GM12878 (cell line): ENCODE measurements around the gene TEX12. TPM values are rescaled to one million over a fixed set of nuclear protein-coding genes. Genes with fewer than 3 reads are reported as not detected.

ENCODE experiments used
- ATAC-seq: fragments of 200-7000 bp; cut with Tn5 transposase; 3 replicates; pipeline ENCODE4 v1.9.1; 2020; ENCODE audit warnings: mild to moderate bottlenecking, moderate library complexity
- BruUV-seq: library from RNA; stranded (reverse); fragments of 400-500 nt; replicated peaks from 2 replicates; lab custom pipeline; 2021; lab: Mats Ljungman, UMichigan
- CTCF ChIA-PET: fragments of 300-600 bp; sonication (Branson Sonifier 250); formaldehyde crosslinking; extraction: SDS; loops from one replicate; lab custom pipeline; 2021; ENCODE audit warnings: inconsistent platforms; lab: Yijun Ruan, JAX
- POLR2A ChIA-PET: fragments of 350-600 bp; formaldehyde crosslinking; extraction: SDS; loops from one replicate; lab custom pipeline; 2021; ENCODE audit warnings: inconsistent platforms; lab: Charles Lee
- RAD21 ChIA-PET: fragments of 300-600 bp; sonication (Branson Sonifier 250); formaldehyde crosslinking; loops from one replicate; lab custom pipeline; 2023; ENCODE audit warnings: antibody characterized with exemption; ENCODE audit not compliant: unreplicated experiment; lab: Charles Lee
- SMC1A ChIA-PET: fragments of 300-600 bp; sonication (Branson Sonifier 250); formaldehyde crosslinking; loops from one replicate; lab custom pipeline; 2023; ENCODE audit not compliant: unreplicated experiment, uncharacterized antibody; lab: Charles Lee
- DNase-seq: peaks from one replicate; pipeline ENCODE4 v3.0.0-alpha.2; 2011; ENCODE audit warnings: low read depth, low spot score
- FAIRE-seq: peaks from 3 replicates; lab custom pipeline; 2011; peaks lifted over from hg19 to GRCh38; lab: Jason Lieb, UNC
- H2AFZ ChIP-seq: 2 replicates; pipeline ENCODE4 v1.6.0; 2011; ENCODE audit warnings: low read depth, low read length, control low read depth; ENCODE audit not compliant: control insufficient read depth
- H3K27ac ChIP-seq: 2 replicates; pipeline ENCODE4 v1.5.1; 2011; ENCODE audit warnings: control low read depth; ENCODE audit not compliant: control insufficient read depth, insufficient read depth
- H3K27me3 ChIP-seq, 2 experiments: replicated peaks in 1 of 2; 2 replicates each; pipeline versions ENCODE4 v1.6.0 to v1.6.1; 2011; ENCODE audit warnings: low read length in 1 of 2; ENCODE audit not compliant: control insufficient read depth in 2 of 2, insufficient read depth in 2 of 2
- H3K36me3 ChIP-seq, 2 experiments: 2 replicates each; pipeline ENCODE4 v1.5.1; 2011; ENCODE audit warnings: low read length in 1 of 2; ENCODE audit not compliant: control insufficient read depth in 2 of 2, insufficient read depth in 2 of 2
- H3K4me1 ChIP-seq: 2 replicates; pipeline ENCODE4 v1.6.1; 2011; ENCODE audit warnings: mild to moderate bottlenecking, low read length, moderate library complexity, mixed read lengths; ENCODE audit not compliant: control insufficient read depth, insufficient read depth
- H3K4me2 ChIP-seq: 2 replicates; pipeline ENCODE4 v1.6.0; 2011; ENCODE audit warnings: control low read depth; ENCODE audit not compliant: control insufficient read depth, insufficient read depth
- H3K4me3 ChIP-seq: fragments of 200-600 bp; sonication (generic); 2 replicates; pipeline ENCODE4 v1.5.1; 2016
- H3K79me2 ChIP-seq: 2 replicates; pipeline ENCODE4 v1.6.0; 2011; ENCODE audit warnings: low read length; ENCODE audit not compliant: control insufficient read depth, insufficient read depth
- H3K9ac ChIP-seq: 2 replicates; pipeline ENCODE4 v1.8.0; 2011; ENCODE audit warnings: low read length, control low read depth, mixed read lengths; ENCODE audit not compliant: control insufficient read depth, insufficient read depth
- H3K9me3 ChIP-seq: replicated peaks from 3 replicates; pipeline ENCODE4 v1.5.1; 2011; ENCODE audit warnings: mild to moderate bottlenecking, low read length; ENCODE audit not compliant: control insufficient read depth, insufficient read depth
- H4K20me1 ChIP-seq: 2 replicates; pipeline ENCODE4 v1.6.0; 2011; ENCODE audit not compliant: control insufficient read depth, insufficient read depth
- BHLHE40 ChIP-seq, 2 experiments: fragments of 450-650 bp in 1 of 2; IDR thresholded peaks; 2 replicates each; pipeline ENCODE4 v1.6.1; 2011 to 2017; ENCODE audit warnings: low read depth in 2 of 2, borderline replicate concordance in 1 of 2, improper control_type of control experiment in 1 of 2, low read length in 1 of 2, mild to moderate bottlenecking in 1 of 2
- CBX5 ChIP-seq: sonication (generic); IDR thresholded peaks from 2 replicates; pipeline ENCODE4 v1.6.1; 2016; ENCODE audit warnings: low read depth, moderate library complexity, mild to moderate bottlenecking, inconsistent platforms
- CREM ChIP-seq: IDR thresholded peaks from 2 replicates; pipeline ENCODE4 v1.6.1; 2014; ENCODE audit warnings: antibody characterized with exemption, low read depth
- DPF2 ChIP-seq: fragments of 450-650 bp; IDR thresholded peaks from 2 replicates; pipeline ENCODE4 v1.6.1; 2017; ENCODE audit warnings: mild to moderate bottlenecking
- JUND ChIP-seq: IDR thresholded peaks from 2 replicates; pipeline ENCODE4 v1.6.1; 2012; ENCODE audit warnings: low read depth, mild to moderate bottlenecking, low read length, improper control_type of control experiment, moderate library complexity
- LARP7 ChIP-seq: fragments of 450-650 bp; IDR thresholded peaks from 2 replicates; pipeline ENCODE4 v1.6.1; 2017; ENCODE audit warnings: mild to moderate bottlenecking
- NR2C2 ChIP-seq: IDR thresholded peaks from 2 replicates; pipeline ENCODE4 v1.6.1; 2011; ENCODE audit warnings: borderline replicate concordance, low read depth; ENCODE audit not compliant: control insufficient read depth, insufficient read length
- RELA ChIP-seq: fragments of 450-650 bp; IDR thresholded peaks from 2 replicates; pipeline ENCODE4 v1.8.0; 2014; ENCODE audit warnings: borderline replicate concordance; ENCODE audit not compliant: partially characterized antibody
- RFX5 ChIP-seq: IDR thresholded peaks from 2 replicates; pipeline ENCODE4 v1.6.1; 2011; ENCODE audit warnings: low read depth, low read length, improper control_type of control experiment
- SMAD5 ChIP-seq: IDR thresholded peaks from 2 replicates; pipeline ENCODE4 v1.6.1; 2016; ENCODE audit warnings: antibody characterized with exemption, low read depth
- STAT3 ChIP-seq: IDR thresholded peaks from 2 replicates; pipeline ENCODE4 v1.6.1; 2011; ENCODE audit warnings: low read depth, low read length, improper control_type of control experiment
- WGBS: methylation state at CpG from one replicate; pipeline ENCODE4 v1.1.6; 2016; ENCODE audit warnings: low lambda C conversion rate; ENCODE audit not compliant: insufficient replicate concordance, insufficient coverage; ENCODE audit errors: missing lambda C conversion rate; 5-methylcytosine and 5-hydroxymethylcytosine counted together
- in situ Hi-C: fragments of 300-500 bp; cut with MboI; formaldehyde crosslinking; loops from 9 replicates; pipeline ENCODE4 v1.14.3; 2018; ENCODE audit warnings: mixed read lengths
- intact Hi-C: fragments of 100-400 bp; cut with micrococcal nuclease; formaldehyde crosslinking; loops from one replicate; pipeline ENCODE4 v1.14.2; 2022; ENCODE audit not compliant: unreplicated experiment
- polyA plus RNA-seq, 11 experiments: library from polyadenylated mRNA; depleted of rRNA in 4 of 11; unstranded in 6 of 11; stranded (reverse) in 5 of 11; fragments of >200 nt; fragmentation: Nextera tagmentation in 4 of 11; fragmentation: Illumina TruSeq in 1 of 11; extraction: Ambion mirVana in 4 of 11; extraction: Trizol in 1 of 11; gene quantifications; 1 replicate in 1 of 11; 2 replicates in 10 of 11; pipeline versions ENCODE4 v1.2.1 to v1.2.3, GENCODE V29; 2011 to 2016; ENCODE audit warnings: inconsistent platforms in 2 of 11, missing spikeins in 2 of 11, low read depth in 1 of 11
- total RNA-seq, 4 experiments: library from RNA; depleted of rRNA in 3 of 4; stranded (reverse); fragments of >200 nt in 3 of 4; fragmentation: Illumina TruSeq in 1 of 4; extraction: Trizol in 1 of 4; gene quantifications; 2 replicates each; pipeline versions ENCODE4 v1.2.1 to v1.2.3, GENCODE V29; 2013 to 2021
- TF ChIP-seq, protein P1 (sequence below): IDR thresholded peaks from 2 replicates; pipeline ENCODE4 v1.6.1; 2012; ENCODE audit warnings: low read depth, low read length, improper control_type of control experiment

Gene TEX12
- total and polyA plus RNA-seq, 10 of the 15 experiments (the other 5 are each of a cell fraction or from before 2014, with no cell fraction given), result 0.11 to 1.3 (median 0.40) TPM; not detected in 2

DNA sequence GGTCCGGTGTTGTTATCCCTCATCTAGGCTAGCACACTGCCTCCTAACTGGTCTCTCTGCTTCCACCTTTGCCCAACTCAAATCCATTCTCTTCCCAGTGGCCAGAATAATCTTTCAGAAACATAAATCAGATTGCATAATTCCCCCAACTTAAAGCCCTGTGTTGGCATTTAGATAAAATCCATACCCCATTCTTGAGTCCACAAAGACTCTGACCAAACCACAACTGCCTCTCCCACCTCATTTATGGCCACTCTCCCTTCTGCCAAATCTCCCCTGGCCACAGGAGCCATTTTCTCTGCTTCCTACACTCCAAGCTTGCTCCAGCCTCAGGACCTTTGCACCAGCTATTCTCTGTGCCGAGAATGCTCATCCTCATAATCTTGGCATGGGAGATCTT lies 40.1 kb upstream of the TEX12 start:
- ChIA-PET POLR2A (no interaction called here), CTCF (interaction anchor here (1.5 kb wide), 1 partner anchor 13 kb away, joined by 5 read pairs; no protein-coding TSS in a partner anchor)
- FAIRE-seq, result no peak

More for the DNA sequence above, 40.1 kb upstream of the TEX12 start:
- no peak overlapping the region for H2AFZ ChIP-seq
- ChIA-PET SMC1A (interaction anchor here (1.2 to 1.7 kb wide), 2 partner anchors 9 to 15 kb away, joined by 4 to 5 read pairs; no protein-coding TSS in a partner anchor), RAD21 (no interaction called here)
- no peak for TF ChIP-seq DPF2
- no peak for TF ChIP-seq SMAD5
- no peak for TF ChIP-seq STAT3
- no peak for TF ChIP-seq BHLHE40 (IDR thresholded peaks at IDR 0.05; ENCODE audit: borderline replicate concordance in 1 of 2, low read depth in 2 of 2, low read length in 1 of 2)
- no peak for TF ChIP-seq LARP7
- TF ChIP-seq, protein P1, sequence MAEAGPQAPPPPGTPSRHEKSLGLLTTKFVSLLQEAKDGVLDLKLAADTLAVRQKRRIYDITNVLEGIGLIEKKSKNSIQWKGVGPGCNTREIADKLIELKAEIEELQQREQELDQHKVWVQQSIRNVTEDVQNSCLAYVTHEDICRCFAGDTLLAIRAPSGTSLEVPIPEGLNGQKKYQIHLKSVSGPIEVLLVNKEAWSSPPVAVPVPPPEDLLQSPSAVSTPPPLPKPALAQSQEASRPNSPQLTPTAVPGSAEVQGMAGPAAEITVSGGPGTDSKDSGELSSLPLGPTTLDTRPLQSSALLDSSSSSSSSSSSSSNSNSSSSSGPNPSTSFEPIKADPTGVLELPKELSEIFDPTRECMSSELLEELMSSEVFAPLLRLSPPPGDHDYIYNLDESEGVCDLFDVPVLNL, result no peak
- no peak for TF ChIP-seq RFX5
- no peak for TF ChIP-seq CBX5
- no peak for TF ChIP-seq CREM
- no peak for TF ChIP-seq RELA
- no peak for TF ChIP-seq JUND
- TF ChIP-seq NR2C2, result no peak
- H3K9ac ChIP-seq, result no peak overlapping the region
- H4K20me1 ChIP-seq, result no peaks in the 10 kb centered on the region
- no peak for DNase-seq
- no peaks in the 10 kb centered on the region for H3K79me2 ChIP-seq
- in situ Hi-C loops (no loop called here), intact Hi-C loops (no loop called here)
- no peak overlapping the region for H3K4me2 ChIP-seq
- BruUV-seq, result no TSS peak
- no peaks in the 10 kb centered on the region for H3K36me3 ChIP-seq
- H3K4me1 ChIP-seq, result no peaks in the 10 kb centered on the region
- no peak for ATAC-seq
- no peak overlapping the region for H3K4me3 ChIP-seq
- no peak overlapping the region for H3K27ac ChIP-seq
- H3K27me3 ChIP-seq, result no peaks in the 10 kb centered on the region
- no peaks in the 10 kb centered on the region for H3K9me3 ChIP-seq
- WGBS, result 96% methylated on average over 2 of the region's 2 CpGs
